Measurements from ENCODE around the gene NTMT1.
A peak's percentile ranks its signal among the peaks of the same experiment; 100 is the strongest.
"Not testable (repeated sequence)": the region's sequence is repeated elsewhere in the genome, so short reads cannot be mapped to it uniquely, and the experiment has no call there.

NTMT1 gene

DNA sequence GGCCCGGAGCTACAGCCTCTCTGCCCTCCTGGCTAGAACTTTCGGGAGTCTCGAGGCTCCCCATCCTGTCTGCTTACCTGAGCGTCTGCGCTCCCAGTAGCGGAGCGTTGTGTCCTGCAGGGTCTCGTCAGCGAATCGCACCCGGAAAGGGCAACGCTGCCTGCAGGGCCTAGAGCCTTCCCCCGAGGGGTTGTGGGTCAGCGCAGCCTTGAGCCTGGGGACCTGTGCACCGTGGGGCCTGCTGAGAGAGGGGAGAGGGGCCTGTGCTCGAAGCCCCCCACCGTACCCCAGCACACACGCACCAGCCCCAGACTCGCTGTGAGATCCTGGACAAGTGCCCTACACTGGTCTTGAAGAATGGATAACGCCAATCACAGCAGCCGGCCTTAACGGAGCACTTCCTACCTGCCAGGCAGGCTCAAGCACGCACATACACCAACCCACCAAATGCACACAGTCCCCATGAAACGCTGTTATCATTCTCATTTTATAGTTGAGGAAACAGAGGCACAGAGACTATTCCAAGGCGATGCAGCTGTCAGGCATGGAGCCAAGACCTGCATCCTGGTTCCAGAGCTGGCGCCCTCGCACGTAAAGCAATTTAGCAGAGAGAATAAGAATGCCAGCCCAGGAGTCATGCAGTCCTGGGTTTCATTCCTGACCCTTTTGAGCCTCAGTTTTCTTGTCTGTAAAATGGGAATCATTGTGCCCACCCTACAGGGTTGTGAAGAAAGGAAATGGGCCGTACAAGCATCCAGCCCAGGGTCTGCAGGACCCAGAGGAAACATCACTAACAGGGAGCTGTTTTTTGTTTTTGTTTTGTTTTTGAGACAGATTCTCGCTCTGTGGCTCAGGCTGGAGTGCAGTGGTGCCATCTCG, 10.3 kb upstream of the NTMT1 start:
- DNase-seq, result no peak

- no peak for DNase-seq
Observed at GRCh38 chr9:129617167-129617566, 8.8 kb upstream of the NTMT1 start.

DNA sequence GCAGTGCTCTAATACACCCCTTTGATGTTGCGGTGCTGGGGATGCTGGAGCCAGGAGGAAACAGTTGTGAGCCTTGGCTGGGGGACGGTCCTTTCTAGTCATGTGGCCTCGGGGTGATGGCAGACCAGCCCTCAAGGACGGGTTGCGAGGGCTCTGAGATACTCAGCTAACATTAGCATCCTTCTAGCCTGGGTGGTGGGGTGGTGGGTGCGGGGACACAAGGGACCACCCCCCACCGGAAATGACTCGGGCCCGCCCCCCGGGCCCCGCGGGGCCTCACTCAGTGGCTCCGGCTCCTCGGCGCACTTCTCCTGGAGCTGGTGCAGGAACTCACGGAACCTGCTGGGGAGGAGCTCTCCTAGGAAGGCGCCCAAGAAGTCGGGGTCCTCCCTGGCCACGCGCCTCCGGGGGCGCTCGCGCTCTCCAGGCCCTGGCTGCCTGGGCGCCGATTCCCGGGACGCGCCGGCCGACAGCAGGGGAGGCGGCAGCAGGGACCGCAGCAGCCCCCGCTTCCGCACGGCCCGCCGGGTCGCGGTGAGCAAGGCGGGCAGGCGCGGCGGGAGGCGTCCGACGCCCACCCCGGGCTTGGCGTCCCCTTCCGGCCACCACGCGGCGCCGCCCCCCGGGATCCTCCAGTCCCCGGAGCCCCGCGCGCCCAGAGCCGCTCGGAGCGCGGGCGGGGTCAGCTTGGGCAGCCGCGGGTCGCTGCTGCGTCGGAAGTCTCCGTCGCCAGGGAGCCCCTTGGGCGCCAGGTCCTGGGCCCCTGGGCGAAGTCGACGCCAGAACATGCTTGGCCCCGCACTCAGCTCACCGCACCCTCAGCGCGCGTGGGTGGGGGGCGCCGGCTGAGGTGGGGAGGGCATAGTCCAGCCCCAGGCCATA, 5.9 kb upstream of the NTMT1 start:
- peak; percentile 7 for DNase-seq

- peak; percentile 4 for DNase-seq
Observed at GRCh38 chr9:129620669-129621295, 5.2 kb upstream of the NTMT1 start, which contains the start of gene C9orf50. Gene C9orf50 (minus strand): TSS chr9:129621101. CDS start chr9:129620574, 527 bp downstream.

- DNase-seq, result peak; percentile 71
Observed at GRCh38 chr9:129623331-129623730, 2.6 kb upstream of the NTMT1 start.

DNA sequence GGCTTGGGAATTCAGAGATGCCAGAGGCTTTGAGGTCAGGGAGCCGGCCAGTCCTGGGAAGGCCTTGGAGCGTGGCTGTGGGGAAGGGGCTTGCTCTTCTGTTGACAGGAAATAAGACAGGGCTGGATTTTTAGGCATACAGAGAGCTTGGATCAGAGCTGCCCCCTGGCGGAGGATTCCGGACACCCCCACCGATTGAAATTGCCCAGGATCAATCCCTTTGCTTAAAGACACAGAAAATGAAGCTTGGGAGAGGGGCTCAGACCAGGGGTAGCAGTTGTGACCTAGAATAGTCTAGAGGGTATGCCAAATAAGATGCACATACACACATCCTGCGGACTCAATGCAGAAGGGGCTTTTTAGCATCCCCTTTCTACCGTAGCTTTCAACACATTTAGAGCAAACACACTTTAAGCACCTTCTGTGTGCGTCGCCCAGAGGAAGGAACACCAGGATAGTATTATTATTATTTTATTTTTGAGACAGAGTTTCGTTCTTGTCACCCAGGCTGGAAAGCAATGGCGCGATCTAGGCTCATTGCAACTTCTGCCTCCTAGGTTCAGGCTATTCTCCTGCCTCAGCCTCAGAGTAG, 1.7 kb upstream of the NTMT1 start:
- DNase-seq, result peak; percentile 47

GRCh38 chr9:129624947-129625346, 1.0 kb upstream of the NTMT1 start:
- DNase-seq, result peak; percentile 93

DNA sequence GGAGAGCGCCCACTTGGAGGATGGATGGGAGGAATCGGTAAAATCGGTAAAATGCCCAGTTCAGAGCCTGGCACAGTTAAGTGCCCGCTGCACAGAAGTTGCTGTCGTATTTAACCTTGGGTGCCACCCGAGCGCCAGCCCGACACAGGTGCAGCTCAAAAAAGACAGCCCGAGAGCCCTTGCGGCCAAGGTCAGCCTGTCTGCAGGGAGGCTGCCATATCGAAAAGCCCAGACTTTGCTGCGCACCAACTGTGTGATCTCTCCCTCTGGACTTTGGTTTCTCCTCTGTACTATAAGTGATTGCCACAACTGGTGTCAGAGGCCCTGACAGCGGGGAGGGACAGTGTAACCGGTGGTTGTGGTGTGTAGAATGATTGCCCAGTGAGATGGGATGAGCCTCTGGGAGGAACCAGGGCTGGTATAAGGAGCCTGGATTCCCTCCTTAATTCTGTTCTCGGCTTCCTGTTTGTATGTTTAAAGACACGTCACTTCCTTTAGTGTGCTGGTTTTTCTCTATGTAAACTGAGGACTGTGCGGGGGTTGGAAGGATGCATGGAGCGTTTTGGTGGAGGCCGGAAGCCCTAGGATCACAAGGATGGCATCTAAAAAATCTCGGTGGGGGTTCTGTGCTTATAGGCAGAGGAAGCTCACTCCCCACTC, 792 bp downstream of the NTMT1 start:
- peak; percentile 54 for DNase-seq

DNA sequence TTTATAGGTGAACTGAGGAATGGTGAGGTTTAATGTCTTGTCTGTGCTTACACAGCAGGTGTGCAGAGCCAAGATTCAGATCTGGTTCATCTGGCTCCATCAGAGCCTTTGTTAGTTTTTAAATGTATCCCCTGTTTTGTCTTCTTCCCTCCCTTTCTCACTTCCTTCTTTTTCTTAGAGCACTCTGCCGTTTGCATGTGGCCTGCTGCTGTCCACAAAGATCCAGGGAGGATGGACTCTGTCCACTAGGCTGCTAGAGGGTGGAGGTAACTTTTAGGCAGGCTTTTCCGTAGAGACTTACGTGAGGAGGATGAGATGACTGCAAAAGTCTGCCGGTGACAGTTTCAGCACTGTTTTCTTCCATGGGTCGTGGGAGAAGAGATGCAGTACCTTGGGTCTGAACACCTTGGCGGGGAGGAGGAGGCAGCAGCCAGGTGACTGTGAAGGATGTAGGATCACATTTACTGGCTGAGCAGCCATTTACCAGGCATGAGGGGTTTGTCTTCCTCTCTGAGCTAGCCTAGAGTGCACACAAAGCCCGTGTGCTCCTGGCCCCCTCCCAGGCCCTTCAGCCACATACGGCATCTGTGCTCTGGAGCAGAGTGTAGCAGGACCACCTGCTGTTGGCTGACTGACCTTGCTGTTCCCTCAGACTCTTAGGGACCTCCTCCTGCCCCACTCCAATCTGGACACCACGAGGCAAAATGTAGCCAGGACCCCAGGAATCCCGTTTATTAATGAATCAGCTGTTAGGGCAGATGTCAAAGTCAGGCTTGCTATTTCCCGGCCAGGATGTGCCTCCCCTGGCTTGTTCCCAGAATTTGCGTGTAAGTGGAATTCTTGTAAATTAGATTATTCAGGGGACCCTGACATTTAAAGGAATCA, 1.8 kb downstream of the NTMT1 start:
- peak; percentile 25 for DNase-seq

DNA sequence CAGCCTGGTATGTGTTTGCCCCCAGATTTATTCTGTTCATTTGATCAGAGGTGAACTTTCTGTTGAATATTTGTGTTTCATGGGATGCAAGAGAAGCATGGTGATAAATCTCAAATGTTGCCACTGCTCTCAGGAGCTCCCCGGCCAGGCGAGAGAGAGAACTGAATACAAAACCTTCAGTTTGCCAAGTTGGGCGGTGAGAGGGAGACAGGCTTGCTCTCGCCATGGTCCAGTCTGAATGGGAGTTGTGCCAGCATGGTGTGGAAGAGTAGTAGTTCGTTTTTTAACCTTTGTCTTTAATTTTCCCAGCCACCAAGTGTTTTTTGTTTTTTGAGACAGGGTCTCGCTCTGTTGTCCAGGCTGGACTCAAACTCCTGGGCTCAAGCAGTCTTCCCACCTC, 2.7 kb downstream of the NTMT1 start:
- no peak for DNase-seq

DNA sequence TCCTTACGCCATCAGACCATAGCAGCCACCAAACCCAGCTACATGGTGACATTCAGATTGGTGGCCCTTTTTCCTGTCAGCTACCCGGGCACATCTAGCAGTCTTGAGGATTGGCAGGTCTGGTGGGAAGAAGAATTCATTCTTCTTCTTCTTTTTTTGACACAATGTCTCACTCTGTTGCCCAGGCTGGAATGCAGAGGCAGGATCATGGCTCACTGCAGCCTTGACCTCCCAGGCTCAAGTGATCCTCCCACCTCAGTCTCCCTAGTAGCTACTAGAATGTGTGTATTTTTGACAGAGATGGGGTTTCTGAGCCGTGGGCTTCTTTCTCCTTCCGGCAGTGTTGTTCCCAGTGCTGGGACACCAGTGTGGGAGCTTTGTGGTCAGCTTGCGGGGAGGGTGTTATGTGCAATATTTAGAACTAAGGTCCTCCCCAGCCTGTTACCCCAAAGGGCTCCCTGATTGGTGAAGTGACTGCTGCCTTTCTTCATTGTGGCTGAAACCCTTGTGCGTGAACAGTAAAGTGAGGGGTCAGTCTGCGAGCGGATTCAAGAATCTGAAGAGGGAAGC, 3.4 kb downstream of the NTMT1 start:
- DNase-seq, result peak; percentile 42

GRCh38 chr9:129630967-129631673, 5.2 kb downstream of the NTMT1 start:
- peak; percentile 57 for DNase-seq

DNA sequence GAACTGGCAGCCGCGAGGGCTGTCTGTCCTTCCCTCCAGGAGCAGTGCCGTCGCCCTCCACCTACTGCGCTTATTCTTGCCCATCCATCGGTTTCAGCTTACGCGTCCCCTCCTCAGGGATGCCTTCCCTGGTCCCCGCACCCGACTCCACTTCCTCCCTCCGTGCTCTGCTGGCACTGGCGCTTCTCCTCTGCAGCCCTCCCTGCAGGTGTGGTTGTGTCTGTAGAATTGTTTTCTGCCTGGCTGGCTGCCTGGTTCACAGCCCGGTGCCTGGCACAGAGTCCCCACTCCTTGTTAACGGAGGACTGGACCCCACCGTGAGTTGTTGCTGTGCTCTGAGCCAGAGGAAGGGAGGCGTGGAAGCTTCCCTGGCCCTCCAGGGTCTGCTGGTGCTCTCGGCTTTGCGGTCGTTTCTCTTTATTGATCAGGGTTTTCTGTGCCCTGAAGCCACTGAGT, 5.7 kb downstream of the NTMT1 start:
- DNase-seq, result no peak

DNA sequence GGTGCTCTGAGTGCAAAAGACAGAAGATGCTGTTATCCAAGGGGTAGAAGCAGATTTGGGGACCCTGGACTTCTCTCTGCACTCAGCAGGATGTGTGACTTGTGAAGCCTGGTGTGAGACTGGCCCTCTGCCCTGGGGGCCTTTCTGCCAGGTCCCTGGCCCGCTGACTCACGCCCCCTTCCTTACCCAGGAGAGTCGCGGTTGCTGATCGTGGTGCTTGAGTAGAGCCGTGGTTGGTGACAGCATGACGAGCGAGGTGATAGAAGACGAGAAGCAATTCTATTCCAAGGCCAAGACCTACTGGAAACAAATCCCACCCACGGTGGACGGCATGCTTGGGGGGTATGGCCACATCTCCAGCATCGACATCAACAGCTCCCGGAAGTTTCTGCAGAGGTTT, 6.5 kb downstream of the NTMT1 start:
- DNase-seq, result no peak

DNA sequence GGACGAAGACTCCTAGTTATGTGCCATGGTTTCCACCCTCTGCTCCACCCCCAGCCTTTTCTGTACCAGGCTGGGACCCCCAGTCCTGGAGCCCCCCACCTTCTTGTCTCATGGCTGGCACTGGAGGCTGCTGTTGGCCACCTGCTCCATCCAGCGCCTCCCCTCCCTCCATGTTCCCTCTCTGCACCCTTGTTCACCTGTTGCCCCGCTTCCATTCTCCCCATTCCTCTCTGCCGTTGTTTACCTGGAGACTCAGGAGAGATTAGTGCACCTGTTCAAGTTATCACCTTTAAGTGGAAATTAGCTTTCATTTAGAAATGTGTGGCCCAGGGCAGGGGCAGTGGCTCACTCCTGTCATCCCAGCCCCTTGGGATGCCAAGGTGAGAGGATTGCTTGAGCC, 7.2 kb downstream of the NTMT1 start:
- no peak for DNase-seq

DNA sequence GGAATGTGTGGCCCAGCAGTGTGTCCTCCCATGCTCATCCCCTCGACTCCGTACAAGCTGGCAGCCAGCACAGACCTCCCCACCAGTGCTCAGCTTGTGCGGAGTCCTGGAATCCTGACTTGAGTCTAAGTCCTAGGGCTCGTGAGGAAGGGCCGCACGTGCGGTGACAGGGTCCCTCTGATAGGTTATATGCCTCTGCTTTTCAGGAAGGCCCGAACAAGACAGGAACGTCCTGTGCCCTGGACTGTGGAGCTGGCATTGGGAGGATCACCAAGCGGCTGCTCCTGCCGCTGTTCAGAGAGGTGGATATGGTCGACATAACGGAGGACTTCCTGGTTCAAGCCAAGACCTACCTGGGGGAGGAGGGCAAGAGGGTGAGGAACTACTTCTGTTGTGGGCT, 7.9 kb downstream of the NTMT1 start:
- DNase-seq, result no peak

DNA sequence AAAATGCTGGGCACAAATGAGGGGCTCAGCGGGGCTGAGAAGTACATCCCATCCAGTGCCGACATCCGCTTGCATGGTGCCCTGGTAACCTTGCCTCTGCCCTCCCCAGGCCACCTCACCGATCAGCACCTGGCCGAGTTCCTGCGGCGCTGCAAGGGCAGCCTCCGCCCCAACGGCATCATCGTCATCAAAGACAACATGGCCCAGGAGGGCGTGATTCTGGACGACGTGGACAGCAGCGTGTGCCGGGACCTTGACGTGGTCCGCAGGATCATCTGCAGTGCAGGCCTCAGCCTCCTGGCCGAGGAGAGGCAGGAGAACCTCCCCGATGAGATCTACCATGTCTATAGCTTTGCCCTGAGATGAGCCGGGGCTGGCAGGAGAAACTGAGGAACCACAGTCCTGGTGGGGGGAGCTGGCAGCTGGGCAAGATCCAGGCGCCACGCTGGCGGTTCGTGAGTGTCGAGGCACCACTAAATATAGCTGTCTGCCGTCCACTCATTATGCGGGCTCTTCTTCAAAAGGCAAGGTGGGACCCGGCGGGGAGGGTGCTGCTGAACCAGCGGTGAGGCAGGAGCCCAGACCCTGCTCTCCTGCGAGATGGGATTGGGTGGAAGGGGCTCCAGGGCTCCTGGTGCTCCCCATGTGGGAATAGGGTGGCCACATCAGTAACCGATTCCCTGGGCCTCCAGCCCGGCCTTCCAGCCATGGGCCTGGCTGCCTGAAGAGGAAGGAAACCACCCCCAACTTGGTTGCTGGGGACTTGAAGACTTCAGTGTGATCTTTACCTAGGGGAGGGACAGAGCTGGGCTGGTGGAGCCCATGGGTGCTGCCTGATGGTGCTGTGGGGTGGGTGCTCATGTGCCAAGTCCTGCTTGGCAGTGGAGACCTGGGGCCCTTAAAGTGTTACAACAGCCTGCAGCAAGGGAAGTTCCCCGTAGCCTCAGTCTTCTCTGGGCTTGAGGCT, 9.4 kb downstream of the NTMT1 start:
- no peak for DNase-seq

DNA sequence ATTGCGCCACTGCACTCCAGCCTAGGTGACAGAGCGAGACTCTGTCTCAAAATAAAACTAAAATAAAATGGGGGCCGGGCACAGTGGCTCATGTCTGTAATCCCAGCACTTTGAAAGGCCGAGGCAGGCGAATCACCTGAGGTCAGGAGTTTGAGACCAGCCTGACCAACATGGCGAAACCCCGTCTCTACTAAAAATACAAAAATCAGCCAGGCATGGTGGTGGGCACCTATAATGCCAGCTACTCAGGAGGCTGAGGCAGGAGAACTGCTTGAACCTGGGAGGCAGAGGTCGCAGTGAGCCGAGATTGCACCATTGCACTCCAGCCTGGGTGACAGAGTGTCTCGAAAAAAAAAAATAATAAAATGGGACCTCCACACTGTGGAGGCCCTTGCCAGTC, 10.4 kb downstream of the NTMT1 start:
- not testable (repeated sequence) for DNase-seq

- DNase-seq, result no peak
Observed at GRCh38 chr9:129637102-129637501, 11.1 kb downstream of the NTMT1 start.
